ENCODE data around the gene GALNT18.

DNA sequence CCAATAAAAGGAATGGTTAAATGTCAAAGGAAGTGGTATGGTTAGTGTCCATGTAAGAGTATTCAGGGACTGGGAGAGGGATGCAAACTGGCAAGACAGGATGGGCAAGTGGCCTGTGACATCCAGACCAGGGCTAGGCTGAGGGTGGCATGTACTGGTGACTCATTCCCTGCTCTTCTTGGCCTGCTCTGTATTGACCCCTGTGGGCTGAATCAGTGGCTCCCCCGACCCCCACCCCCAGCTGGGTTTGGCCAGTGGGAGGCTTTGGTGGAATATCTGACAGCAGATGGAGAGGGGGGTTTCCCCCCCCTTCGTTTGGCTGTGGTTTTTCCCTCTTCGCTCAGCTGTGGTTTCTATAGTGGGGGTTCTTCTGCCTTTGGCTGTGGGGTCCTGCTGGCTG lies 356.5 kb downstream of the GALNT18 start:
- TF ChIP-seq, protein P1, sequence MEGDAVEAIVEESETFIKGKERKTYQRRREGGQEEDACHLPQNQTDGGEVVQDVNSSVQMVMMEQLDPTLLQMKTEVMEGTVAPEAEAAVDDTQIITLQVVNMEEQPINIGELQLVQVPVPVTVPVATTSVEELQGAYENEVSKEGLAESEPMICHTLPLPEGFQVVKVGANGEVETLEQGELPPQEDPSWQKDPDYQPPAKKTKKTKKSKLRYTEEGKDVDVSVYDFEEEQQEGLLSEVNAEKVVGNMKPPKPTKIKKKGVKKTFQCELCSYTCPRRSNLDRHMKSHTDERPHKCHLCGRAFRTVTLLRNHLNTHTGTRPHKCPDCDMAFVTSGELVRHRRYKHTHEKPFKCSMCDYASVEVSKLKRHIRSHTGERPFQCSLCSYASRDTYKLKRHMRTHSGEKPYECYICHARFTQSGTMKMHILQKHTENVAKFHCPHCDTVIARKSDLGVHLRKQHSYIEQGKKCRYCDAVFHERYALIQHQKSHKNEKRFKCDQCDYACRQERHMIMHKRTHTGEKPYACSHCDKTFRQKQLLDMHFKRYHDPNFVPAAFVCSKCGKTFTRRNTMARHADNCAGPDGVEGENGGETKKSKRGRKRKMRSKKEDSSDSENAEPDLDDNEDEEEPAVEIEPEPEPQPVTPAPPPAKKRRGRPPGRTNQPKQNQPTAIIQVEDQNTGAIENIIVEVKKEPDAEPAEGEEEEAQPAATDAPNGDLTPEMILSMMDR (conservative IDR thresholded peaks at IDR 0.05), result no peak
- no peak for TF ChIP-seq ZFX (IDR thresholded peaks at IDR 0.05)
